ENCODE data around the gene EHMT1.

EHMT1 gene

DNA sequence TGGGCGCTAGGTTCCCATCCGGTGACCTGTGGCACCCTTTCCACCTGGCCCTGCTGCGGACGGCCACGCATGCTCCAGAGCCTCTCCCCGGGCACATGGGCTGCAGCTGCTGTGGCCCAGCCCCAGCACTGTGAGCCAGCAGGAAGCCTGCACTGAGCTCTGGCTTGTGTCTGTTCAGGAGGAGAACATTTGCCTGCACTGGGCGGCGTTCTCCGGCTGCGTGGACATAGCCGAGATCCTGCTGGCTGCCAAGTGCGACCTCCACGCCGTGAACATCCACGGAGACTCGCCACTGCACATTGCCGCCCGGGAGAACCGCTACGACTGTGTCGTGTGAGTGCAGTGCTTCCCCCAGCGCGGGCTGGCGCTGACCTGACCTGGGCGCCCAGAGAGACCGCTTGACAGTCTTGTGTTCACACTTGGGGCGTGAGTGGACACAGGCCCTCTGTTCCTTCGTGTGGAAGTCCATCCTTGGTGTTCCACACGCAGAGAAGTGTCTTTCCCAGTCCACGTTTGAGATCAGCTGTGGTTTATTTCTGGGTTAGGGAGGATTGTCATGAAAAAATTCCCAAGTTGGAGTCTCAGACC, 192.6 kb downstream of the EHMT1 start:
- no peak for DNase-seq

DNA sequence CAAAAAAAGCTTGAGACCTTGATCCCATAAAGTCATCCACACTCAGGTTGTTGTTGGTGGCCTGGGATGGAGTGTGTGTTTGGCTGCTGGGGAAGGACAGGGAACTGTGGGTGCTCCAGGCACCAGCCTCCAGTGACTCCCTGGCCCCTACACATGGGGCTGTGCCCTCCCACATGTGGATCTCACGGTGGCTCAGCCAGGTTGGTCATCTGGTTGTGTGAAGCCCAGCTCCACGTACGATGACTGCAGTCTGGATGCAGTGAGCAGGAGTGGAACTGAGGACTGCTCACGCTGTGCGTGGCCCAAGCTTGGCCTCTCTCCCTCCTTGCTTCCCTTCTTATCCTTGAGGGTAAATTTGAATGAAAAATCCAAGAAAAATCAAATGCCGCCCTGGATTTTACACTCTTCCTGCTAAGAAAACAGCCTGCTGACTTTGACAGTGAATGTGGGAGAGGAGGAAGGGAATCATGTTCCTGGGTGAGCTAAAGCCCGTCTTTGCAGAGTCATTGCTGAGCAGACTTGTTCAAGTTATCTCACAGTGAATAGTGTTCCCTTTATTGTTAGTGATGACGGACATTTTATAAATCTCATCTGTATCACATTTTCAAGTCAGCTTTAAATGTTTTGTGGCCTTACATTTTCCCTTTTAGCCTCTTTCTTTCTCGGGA, 193.7 kb downstream of the EHMT1 start:
- no peak for DNase-seq

DNA sequence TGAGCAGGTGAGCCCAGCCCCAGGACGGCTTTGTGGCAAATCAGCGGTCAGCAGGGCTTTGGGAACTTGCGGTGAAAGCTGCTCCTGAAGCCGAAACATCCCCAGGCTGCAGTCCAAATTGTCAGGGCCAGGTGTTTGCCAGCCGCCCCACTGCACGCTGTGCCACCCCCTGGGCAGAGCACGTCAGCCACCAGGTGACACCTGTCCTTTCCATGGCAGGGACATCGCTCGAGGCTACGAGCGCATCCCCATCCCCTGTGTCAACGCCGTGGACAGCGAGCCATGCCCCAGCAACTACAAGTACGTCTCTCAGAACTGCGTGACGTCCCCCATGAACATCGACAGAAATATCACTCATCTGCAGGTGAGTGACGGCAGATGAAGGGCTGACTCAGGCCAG, 194.4 kb downstream of the EHMT1 start:
- no peak for DNase-seq

DNA sequence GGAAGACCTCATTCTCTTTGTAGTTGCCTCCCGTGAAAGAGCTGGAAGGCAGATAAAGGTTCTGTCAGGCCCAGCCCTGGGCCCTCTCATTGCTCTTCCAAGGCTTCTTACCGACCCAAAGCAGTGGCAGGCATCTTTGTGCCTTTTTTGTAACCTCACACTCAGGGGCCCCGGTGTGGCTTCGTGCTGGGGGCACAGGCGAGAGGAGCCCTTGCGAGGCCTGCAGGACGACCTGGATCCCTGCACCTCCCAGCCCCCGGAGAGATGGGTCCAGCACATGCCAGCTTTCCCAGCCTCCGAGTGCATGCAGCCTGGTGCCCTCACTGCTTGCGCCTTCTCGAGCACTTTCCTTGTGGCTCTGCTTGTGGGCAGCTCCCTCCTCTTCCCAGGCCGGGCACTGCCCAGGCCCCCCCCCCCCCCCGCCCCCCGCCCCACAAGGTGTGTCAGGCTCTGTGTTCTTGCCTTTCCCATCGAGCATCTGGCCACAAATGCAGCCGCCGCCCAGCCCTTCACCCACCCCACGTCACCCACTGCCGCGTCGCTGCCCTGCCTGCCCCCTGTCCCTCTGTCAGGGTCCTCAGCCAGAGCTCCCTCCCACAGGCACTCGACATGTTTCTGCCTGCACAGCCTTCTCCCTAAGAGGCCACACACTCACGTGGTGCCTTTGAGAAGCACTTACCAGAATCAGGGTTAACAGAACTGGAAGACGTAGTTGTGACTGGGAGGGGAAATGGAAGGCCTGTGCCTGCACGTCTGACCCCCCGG, 195.0 kb downstream of the EHMT1 start:
- no peak for DNase-seq

DNA sequence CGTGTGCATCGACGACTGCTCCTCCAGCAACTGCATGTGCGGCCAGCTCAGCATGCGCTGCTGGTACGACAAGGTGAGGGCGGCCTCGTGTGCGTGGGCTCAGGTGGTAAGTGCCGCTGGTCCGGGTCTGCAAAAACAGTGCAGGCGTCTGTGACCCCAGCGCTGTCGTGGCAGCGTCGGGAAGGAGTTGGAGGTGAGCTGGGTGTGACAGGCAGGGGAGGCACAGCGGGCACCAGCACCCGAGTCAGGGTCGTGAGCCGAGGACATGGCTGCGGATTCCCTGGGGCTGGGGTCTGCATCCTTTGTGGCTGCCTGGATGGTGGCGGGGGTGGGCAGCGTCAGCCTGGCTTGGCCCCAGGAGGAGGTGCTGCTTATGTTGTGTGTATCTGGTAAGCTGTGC, 195.6 kb downstream of the EHMT1 start:
- DNase-seq, result no peak

DNA sequence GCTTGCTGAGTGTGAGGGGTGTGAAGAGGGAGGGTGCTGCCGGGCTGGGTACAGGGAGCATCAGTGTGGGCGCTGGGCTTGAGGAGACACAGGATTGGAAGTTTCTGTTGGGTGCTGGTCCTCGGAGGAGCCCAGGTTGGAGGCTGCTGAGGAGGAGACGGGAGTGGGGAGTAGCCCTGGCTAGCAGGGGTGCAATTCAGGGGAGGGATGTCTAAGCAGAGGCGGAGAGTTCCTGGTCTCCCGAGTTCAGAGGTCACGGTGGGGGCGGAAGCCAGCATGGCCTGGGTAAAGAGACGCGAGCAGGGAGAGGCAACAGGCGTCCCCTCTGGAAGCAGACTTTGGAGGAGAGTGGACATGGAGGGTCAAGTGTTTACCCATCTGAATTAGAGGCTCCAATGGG, 196.0 kb downstream of the EHMT1 start:
- no peak for DNase-seq

DNA sequence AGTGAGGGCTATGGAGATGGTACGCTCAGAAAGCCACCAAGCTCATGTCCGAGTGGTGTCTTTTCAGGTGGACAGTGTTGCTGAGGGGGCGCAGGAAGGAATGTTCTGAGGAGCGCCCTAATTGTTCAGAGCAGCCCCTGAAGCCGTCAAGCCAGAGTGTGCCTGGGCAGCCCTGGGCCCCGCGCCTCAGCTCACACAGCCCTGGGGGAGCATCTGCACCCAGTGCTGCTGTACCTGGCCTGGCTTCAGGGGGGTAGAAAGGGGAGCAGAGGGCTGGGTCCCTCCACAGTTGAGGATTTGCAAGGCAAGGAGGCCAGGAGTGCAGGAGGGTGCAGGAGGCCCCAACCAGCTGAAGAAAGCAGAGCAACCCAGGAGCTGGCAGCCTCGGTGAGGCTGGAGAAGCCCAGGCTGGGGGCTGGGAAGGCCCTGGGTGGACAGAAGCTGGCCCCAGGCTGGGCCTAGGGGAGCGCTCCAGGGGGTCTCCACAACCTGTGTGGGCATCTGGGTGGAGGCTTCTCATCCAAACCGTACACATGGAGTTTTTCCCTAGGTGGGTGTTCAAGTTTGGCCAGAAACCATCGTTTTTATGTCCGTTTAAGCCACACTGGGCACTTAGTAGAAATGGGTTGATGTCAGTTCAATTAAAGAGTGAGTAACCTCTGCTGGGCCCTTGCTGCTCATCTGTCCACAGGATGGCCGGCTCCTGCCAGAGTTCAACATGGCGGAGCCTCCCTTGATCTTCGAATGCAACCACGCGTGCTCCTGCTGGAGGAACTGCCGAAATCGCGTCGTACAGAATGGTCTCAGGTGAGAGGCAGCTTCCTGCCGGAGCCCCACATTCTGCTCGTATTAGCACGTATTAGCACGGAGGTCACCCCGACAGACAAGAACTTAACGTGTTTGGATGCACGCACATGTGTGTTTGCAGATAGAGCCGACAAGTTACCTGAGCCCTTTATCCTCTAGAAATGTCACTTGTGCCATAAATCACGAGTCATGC, 196.8 kb downstream of the EHMT1 start:
- no peak for DNase-seq

DNA sequence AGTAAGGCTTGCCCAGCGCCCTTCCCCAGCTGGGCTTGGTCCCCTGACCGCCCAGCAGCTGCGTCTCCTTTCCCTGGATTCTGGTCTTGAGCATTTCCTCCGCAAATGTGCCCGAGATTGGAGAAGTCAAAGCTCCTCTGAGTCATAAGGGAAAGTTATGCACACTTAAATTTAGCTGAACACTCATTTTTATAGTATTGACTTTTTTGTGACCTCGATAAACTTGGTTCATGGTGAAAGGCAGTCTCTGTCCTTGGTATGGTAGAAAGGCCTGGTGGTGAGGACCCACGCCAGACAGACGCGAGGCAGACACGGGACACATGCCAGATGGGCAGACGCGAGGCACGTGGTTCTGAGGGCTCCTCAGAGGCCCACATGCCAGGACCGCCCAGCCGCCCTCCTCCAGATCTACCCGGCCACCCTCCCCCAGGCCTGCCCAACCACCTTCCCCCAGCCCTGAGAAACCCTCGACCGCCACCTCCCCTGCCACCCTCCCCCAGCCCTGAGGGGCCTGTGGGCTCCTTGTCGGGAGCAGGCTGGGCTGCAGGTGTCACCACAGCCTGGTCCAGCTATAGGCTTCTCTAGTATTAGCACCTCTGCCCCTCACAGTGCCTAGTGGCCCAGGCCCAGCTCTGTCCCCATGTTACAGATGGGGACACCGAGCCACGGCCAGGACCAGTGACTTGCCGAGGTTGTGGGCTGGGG, 197.9 kb downstream of the EHMT1 start:
- no peak for DNase-seq

DNA sequence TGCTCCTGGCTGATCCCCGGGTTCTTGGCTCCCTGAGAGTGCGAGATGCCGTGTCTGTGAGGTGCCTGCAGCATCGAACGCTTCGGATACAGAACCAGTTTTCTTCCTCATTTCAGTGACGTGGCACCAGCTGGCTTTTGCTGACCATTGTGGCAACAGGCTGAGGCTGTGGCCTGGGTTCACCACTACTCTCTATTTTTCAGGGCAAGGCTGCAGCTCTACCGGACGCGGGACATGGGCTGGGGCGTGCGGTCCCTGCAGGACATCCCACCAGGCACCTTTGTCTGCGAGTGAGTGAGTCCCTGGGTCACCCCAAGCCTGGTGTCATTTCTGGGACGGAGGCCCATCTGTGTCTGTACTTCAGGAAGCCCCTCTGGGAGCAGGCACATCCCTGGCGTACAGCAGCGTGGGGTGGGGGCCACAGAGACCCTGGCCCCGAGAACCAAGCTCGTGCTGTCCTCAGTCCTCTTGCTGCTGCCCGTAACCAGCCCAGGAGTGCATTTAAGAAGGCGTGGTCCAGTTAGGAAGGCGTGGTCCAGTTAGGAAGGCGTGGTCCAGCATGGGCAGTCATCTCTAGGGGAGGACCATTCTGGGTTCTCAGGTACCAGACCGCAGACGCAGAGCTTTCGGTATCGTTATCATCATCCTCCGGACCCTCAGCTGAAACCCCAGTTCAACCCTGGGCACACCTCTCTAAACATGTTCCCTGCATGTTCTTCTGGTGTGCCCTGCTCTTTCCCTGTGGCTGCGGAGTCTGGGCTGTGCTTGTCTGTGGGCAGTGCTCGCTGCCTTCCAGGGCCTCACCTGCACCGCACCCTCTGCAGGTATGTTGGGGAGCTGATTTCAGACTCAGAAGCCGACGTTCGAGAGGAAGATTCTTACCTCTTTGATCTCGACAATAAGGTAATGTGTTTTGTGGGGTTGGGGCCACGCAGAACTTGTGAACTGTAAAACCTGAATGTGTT, 198.7 kb downstream of the EHMT1 start:
- DNase-seq, result no peak

DNA sequence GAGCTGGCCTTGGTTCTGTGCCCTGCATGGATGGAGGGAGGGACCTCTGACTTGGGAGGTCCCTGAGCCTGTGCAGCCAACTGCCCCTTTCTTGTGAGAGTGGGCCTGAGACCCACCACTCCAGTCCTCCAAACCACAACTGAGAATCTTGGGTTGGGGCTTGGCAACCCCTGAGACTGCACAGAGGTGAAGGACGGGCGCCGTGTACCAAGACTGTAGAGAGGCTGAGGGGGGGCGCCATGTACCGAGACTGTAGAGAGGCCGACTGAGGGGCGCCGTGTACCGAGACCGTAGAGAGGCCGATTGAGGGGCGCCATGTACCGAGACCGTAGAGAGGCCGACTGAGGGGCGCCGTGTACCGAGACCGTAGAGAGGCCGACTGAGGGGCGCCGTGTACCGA, 199.5 kb downstream of the EHMT1 start:
- no peak for DNase-seq

DNA sequence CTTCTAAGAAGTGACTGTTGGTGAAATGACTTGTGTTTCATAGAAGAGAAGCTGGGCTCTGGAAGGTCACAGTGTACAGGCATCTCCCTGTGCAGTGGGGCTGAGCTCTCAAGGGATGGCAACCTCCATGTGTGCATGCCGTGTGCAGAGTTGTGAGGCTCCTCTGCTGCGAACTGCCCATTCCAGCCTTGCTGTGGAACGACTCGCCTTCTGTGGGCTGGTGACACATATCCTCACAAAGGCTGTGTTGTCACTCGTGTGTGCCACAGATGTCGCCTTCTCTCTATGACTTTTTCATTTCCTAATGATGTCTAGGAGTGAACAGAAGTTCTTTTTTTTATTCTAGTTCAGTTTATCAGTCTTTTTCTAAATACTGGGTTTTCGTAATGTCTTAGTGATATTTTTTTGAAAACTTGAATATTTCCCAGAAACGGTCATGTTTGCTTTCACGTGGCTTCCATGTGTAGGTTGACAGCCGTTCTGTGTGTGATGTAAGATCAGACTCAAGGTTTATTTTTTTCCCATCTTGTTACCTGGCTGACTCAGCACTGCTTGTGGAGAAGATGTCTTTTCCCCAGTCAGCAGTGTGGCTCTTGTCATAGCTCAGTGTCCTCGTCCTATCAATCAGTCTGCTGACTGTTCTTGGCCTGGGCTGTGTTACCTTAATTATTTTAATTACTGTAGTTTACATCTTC, 201.5 kb downstream of the EHMT1 start:
- no peak for DNase-seq

DNA sequence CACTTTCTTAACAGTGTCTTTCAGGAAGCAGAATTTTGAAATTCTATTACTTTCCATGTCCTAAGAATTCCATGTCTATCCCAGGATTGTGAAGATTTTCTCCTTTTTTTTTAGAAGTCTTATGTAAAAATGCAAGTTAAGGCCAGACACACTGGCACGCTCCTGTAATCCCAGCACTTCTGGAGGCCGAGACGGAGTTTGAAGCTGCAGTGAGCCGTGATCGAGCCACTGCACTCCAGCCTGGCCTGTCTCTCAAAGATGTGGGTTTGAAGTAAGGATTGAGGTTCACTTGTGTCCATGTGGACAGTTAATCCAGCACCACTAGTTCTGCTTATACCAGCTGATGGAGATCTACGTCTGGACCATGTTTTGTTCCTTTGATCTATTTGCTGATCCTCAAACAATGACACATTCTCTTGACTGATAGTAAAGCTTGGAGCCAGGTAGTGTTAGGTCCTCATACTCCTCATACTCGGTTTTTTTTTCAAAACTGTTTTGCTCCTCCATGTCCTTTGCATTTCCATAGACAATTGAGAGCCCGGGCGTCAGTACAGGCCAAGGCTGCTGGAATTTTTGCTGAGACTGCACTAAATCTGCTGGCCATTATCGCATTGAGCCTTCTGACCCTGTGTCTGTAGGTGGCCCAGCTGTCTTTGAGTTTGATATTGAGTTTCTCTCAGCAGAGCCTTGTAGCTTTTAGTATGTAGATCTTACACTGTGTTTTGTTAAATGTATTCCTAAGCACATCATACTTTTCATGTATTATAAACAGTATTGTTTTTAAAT, 205.4 kb downstream of the EHMT1 start:
- no peak for DNase-seq

DNA sequence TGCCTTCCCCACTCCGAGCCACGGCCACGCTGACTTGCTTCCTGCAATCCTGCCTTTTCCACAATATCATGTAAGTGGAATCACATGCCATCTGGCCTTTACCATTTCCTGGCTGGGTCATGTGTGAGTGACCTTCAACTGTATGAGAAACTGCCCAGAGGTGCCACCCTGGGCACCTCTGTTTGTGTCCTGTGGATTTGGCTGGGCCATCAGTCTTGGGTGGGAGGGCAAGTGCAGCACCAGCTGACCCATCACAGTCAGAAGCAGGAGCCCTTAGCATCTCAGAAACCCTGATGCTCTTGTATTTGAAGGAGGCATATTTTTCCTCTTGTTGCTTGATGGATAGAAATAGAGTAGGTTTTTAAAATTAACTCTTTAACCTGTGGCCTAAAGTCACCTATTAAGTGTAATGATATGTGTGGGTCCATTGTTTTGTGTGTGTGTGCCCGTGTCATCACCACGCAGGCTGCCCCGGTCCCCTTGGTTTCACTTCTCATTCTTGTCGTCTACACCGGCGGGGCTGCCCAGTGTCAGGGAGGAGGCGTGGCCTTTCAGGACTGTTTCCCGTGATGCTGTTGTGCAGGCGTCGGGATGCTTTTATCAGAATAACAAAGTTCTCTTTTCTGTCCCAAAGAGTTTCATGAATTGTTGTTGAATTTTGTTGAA, 206.7 kb downstream of the EHMT1 start:
- no peak for DNase-seq

DNA sequence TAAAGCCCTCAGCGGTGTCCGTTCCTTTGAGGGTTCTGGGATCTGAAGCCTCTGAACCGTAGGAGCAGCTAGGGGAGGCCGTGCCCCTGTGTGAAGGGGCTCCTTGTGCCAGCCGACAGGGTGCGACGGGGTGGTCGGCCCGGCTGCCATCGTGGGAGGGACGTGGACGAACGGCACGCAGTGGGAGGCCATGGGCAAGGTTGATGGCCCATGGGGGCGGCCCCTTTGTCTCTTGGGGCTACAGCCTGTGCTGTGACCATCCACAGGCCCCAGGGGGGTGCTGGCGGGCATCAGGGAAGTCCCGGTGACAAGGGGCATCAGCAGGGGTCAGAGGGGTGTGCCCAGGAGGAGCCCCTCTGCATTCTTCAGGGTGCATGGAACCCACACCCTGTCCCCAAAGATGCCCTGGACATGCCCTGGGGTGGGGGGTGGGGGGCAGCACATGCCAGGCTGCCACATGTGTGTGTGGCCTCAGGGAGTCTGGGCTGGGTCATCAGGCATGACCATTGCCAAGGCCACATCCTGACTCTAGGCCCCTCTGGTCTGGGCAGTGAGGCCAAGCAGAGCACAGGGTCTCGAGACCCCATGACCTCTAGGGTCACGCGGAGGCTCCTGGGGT, 209.2 kb downstream of the EHMT1 start:
- no peak for DNase-seq

DNA sequence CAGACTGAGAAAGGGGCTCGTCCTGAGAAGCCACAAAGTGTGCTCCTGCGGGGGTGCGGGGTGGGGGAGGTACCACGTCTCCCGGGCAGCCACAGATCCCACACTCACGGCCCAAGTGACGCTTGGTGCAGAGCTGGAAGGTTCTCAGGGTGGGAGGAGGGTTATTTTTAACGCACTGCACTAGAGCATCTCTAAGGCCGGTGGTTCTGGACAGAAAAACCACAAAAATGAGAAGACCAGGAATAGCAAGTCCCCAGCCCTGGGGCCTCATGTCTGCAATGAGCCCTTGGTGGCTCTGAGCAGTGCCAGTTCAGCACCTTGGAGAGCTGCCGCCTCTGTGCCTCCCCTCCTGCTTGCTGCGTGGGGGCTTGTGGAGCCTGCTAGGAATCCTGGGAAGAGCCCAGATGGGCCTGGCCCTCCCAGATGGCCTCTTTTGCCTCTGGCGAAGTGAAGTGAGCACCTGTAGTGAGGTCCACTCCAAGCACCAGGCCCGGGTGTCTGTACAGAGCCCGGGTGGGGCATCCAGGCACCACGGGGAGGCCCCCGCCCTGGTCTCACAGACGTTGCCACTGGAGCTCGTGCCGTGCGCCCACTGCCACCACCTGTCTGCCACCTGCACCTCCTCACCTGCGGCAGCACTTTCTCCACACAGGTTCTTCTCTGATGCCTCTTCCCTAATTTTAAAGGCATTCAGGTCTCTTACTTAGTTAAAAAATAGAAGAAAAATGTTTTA, 209.9 kb downstream of the EHMT1 start:
- peak; percentile 32 for DNase-seq

DNA sequence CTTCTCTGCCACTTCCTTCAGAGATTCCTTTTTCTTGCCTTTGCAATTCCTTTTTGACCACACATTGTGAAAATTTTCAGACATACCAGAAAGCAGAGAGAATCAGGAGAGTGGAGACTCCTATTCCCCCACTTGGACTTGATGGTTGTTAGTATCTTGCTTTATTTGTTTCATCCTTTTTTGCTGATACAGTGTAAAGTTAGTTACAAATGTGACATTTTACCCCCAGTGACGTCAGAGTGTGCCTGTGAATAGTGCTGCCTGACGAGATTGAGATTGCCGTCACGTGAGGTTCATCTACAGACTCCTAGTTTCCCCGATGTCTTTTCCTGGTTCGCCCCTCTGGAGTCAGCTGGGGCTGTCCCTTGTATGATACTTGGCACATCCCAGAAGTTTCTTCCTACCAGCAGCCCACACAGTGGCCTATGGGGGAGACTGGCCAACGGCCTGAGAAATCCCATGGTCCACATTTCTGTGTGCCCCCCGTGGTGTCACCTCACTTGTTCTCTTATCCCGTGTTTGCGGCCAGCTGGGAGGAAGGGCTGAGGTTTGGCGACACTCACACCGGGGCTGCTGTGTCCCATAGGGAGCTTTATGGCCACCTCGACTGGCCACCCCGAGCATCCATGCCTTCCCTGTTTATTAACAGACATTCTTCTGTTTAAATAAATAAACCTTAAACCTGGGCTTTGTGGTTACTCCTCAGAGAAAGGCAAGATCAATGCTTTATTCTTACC, 210.6 kb downstream of the EHMT1 start:
- DNase-seq, result no peak

DNA sequence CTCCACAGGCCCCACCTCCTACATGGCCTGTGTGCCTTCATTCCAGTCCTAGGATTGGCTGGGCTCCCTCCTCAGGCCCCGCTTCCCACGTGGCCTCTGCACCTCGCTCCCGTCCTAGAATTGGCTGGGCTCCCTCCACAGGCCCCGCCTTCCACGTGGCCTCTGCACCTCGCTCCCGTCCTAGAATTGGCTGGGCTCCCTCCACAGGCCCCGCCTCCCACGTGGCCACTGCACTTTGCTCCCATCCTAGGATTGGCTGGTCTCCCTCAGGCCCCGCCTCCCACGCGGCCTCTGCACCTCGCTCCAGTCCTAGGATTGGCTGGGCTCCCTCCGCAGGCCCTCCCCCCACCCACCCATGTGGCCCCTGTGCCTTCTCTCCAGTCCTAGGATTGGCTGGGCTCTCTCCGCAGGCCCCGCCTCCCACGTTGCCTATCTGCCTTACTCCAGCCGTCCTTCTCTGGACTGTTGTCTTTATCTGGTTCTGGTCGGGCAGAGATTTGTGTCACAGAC, 213.4 kb downstream of the EHMT1 start:
- no peak for DNase-seq

Measured in fibroblast of skin of scalp (primary cell).